GM23338 (cell line): Measurements from ENCODE around the gene ARID1B. TPM values are rescaled to one million over a fixed set of nuclear protein-coding genes. Genes with fewer than 3 reads are reported as not detected.

ENCODE experiments used
- ATAC-seq: fragments of 200-7000 bp; cut with Tn5 transposase; 3 replicates; pipeline ENCODE4 v1.9.1; 2020
- DNase-seq: peaks from one replicate; pipeline ENCODE4 v3.0.0-alpha.2; 2015; ENCODE audit warnings: low spot score
- H2AFZ ChIP-seq: fragments of 200-600 bp; sonication (generic); 2 replicates; pipeline ENCODE4 v1.8.0; 2016; ENCODE audit warnings: antibody characterized with exemption, mild to moderate bottlenecking, moderate library complexity
- H3F3A ChIP-seq: fragments of 200-600 bp; sonication (generic); replicated peaks from 2 replicates; pipeline ENCODE4 v1.8.0; 2017; ENCODE audit warnings: antibody characterized with exemption, mixed run types, low read depth
- H3K27ac ChIP-seq: fragments of 200-600 bp; sonication (generic); 2 replicates; pipeline ENCODE4 v1.6.1; 2016; ENCODE audit warnings: low read depth
- H3K27me3 ChIP-seq: fragments of 200-600 bp; sonication (generic); 2 replicates; pipeline ENCODE4 v1.8.0; 2016; ENCODE audit warnings: mild to moderate bottlenecking, mixed run types, moderate library complexity; ENCODE audit not compliant: insufficient read depth
- H3K36me3 ChIP-seq: fragments of 200-600 bp; sonication (generic); 2 replicates; pipeline ENCODE4 v1.8.0; 2016; ENCODE audit warnings: mild to moderate bottlenecking; ENCODE audit not compliant: insufficient read depth
- H3K4me1 ChIP-seq: fragments of 200-600 bp; sonication (generic); 2 replicates; pipeline ENCODE4 v1.8.0; 2016; ENCODE audit warnings: mild to moderate bottlenecking, moderate library complexity; ENCODE audit not compliant: insufficient read depth
- H3K4me2 ChIP-seq: fragments of 200-600 bp; sonication (generic); 2 replicates; pipeline ENCODE4 v1.7.1; 2017; ENCODE audit warnings: mixed run types
- H3K4me3 ChIP-seq: fragments of 200-600 bp; sonication (generic); 2 replicates; pipeline ENCODE4 v1.6.1; 2016; ENCODE audit warnings: mixed run types
- H3K79me2 ChIP-seq: fragments of 200-600 bp; sonication (generic); replicated peaks from 2 replicates; pipeline ENCODE4 v1.8.0; 2017; ENCODE audit warnings: mild to moderate bottlenecking; ENCODE audit not compliant: insufficient read depth
- H3K9me2 ChIP-seq: fragments of 200-600 bp; sonication (generic); 2 replicates; pipeline ENCODE4 v1.8.0; 2017; ENCODE audit not compliant: insufficient read depth
- H4K20me1 ChIP-seq: fragments of 200-600 bp; sonication (generic); replicated peaks from 2 replicates; pipeline ENCODE4 v1.8.0; 2017; ENCODE audit warnings: mild to moderate bottlenecking; ENCODE audit not compliant: insufficient read depth
- H3K27ac Mint-ChIP-seq: 2 replicates; pipeline ENCODE4 v1.8.0; 2020; ENCODE audit warnings: inconsistent platforms, mild to moderate bottlenecking, moderate library complexity, mixed read lengths
- H3K27me3 Mint-ChIP-seq: 3 replicates; pipeline ENCODE4 v1.8.0; 2022; ENCODE audit warnings: low read depth, mild to moderate bottlenecking, moderate library complexity, mixed read lengths, inconsistent platforms; ENCODE audit not compliant: insufficient read depth, poor library complexity
- H3K36me3 Mint-ChIP-seq: 3 replicates; pipeline ENCODE4 v1.8.0; 2021; ENCODE audit warnings: low read depth, mild to moderate bottlenecking, inconsistent platforms, moderate library complexity, mixed read lengths
- H3K4me1 Mint-ChIP-seq: 3 replicates; pipeline ENCODE4 v1.8.0; 2020; ENCODE audit warnings: mild to moderate bottlenecking, inconsistent platforms, mixed read lengths
- H3K4me3 Mint-ChIP-seq: 3 replicates; pipeline ENCODE4 v1.8.0; 2021; ENCODE audit warnings: moderate library complexity, mild to moderate bottlenecking, inconsistent platforms, mixed read lengths
- H3K9me3 Mint-ChIP-seq: 3 replicates; pipeline ENCODE4 v1.8.0; 2020; ENCODE audit warnings: moderate library complexity, mild to moderate bottlenecking, inconsistent platforms, mixed read lengths
- CREB1 ChIP-seq: fragments of 250-450 bp; sonication (Bioruptor Pico); IDR thresholded peaks from 2 replicates; pipeline ENCODE4 v1.5.0; 2020; ENCODE audit warnings: low read depth, mild to moderate bottlenecking, moderate library complexity
- CTCF ChIP-seq, 2 experiments: fragments of 200-600 bp in 1 of 2; sonication (generic) in 1 of 2; conservative IDR thresholded peaks; 2 replicates each; pipeline versions ENCODE4 v1.5.1 to v1.6.1; 2016 to 2017; ENCODE audit warnings: antibody characterized with exemption in 2 of 2, low read depth in 2 of 2, mild to moderate bottlenecking in 2 of 2, moderate library complexity in 1 of 2
- ETS1 ChIP-seq: IDR thresholded peaks from 2 replicates; pipeline ENCODE4 v1.6.1; 2016; ENCODE audit warnings: antibody characterized with exemption
- EZH2 ChIP-seq: fragments of 200-600 bp; sonication (generic); IDR thresholded peaks from one replicate; pipeline ENCODE4 v1.8.0; 2017; ENCODE audit warnings: antibody characterized with exemption, mild to moderate bottlenecking, low read depth; ENCODE audit not compliant: unreplicated experiment
- NANOG ChIP-seq: IDR thresholded peaks from 2 replicates; pipeline ENCODE4 v1.6.1; 2016; ENCODE audit warnings: antibody characterized with exemption, borderline replicate concordance
- POLR2AphosphoS5 ChIP-seq: IDR thresholded peaks from 2 replicates; pipeline ENCODE4 v1.6.1; 2016; ENCODE audit warnings: antibody characterized with exemption, low read depth
- REST ChIP-seq: IDR thresholded peaks from one replicate; pipeline ENCODE4 v1.6.1; 2018; ENCODE audit warnings: antibody characterized with exemption; ENCODE audit not compliant: unreplicated experiment
- ZNF462 ChIP-seq: fragments of 250-450 bp; sonication (Bioruptor Pico); IDR thresholded peaks from 2 replicates; pipeline ENCODE4 v1.5.0; 2020; ENCODE audit warnings: mild to moderate bottlenecking, moderate library complexity
- polyA plus RNA-seq: library from polyadenylated mRNA; unstranded; fragments of >200 nt; fragmentation: Nextera tagmentation; extraction: Ambion mirVana; gene quantifications from 2 replicates; pipeline ENCODE4 v1.2.1, GENCODE V29; 2016
- total RNA-seq: library from RNA; depleted of rRNA; stranded (reverse); fragments of >200 nt; shearing (Covaris generic); gene quantifications from 2 replicates; pipeline ENCODE4 v1.2.3, GENCODE V29; 2014

The ARID1B gene
- total and polyA plus RNA-seq, 2 experiments from 2014 or later = 59.3 to 72.2 TPM

GRCh38 chr6:156984178-156984738, 207.1 kb downstream of the ARID1B start:
- H3F3A ChIP-seq = no peaks in the 10 kb centered on the region
- no peaks in the 10 kb centered on the region for H3K27me3 Mint-ChIP-seq
- no peak for ATAC-seq
- peaks cover 99% of the 10 kb centered on the region for H3K79me2 ChIP-seq
- H3K4me1 Mint-ChIP-seq = peaks cover 72% of the 10 kb centered on the region
- DNase-seq = no peak
- H3K4me3 ChIP-seq = no peak overlapping the region
- H3K27me3 ChIP-seq = no peaks in the 10 kb centered on the region
- H2AFZ ChIP-seq = no peak overlapping the region
- H3K4me3 Mint-ChIP-seq = no peak overlapping the region; the same call in 2 of the 3 replicates
- no peaks in the 10 kb centered on the region for H3K9me2 ChIP-seq
- peaks cover 3% of the 10 kb centered on the region; the same call in 1 of the 2 replicates for H4K20me1 ChIP-seq
- H3K4me1 ChIP-seq = peaks cover 66% of the 10 kb centered on the region
- no peak overlapping the region for H3K4me2 ChIP-seq
- TF ChIP-seq CREB1 (CRISPR knock-in tag) (no peak), EZH2 (no peak)
- no peaks in the 10 kb centered on the region; the same call in 2 of the 3 replicates for H3K36me3 Mint-ChIP-seq
- H3K27ac ChIP-seq = peak overlapping the region; percentile 7; the same call in 1 of the 2 replicates
- H3K27ac Mint-ChIP-seq = peak overlapping the region; percentile 77; the same call in 1 of the 2 replicates
- no peaks in the 10 kb centered on the region for H3K9me3 Mint-ChIP-seq
- no peaks in the 10 kb centered on the region for H3K36me3 ChIP-seq

- H4K20me1 ChIP-seq = peaks cover 3% of the 10 kb centered on the region; the same call in 1 of the 2 replicates
- Mint-ChIP-seq H3K27ac (peak overlapping the region; percentile 82; the same call in 1 of the 2 replicates), H3K36me3 (no peaks in the 10 kb centered on the region; the same call in 2 of the 3 replicates), H3K4me1 (peaks cover 74% of the 10 kb centered on the region), H3K4me3 (no peak overlapping the region), H3K9me3 (no peaks in the 10 kb centered on the region), H3K27me3 (no peaks in the 10 kb centered on the region)
- peaks cover 99% of the 10 kb centered on the region for H3K79me2 ChIP-seq
- peaks cover 66% of the 10 kb centered on the region for H3K4me1 ChIP-seq
- no peak overlapping the region for H3K4me3 ChIP-seq
- no peaks in the 10 kb centered on the region for H3K36me3 ChIP-seq
- DNase-seq = no peak
- no peaks in the 10 kb centered on the region for H3K9me2 ChIP-seq
- no peak overlapping the region for H2AFZ ChIP-seq
- ATAC-seq = no peak
- H3K27ac ChIP-seq = 0 out of 2 replicates have a peak overlapping the region, but pooled peaks have one; percentile 60
- H3F3A ChIP-seq = no peaks in the 10 kb centered on the region
- peak overlapping the region; percentile 19; the same call in 1 of the 2 replicates for H3K4me2 ChIP-seq
- H3K27me3 ChIP-seq = no peaks in the 10 kb centered on the region
- TF ChIP-seq NANOG = no peak
- no peak for TF ChIP-seq CTCF (conservative IDR thresholded peaks at IDR 0.05; ENCODE audit: low read depth in 2 of 2)
- TF ChIP-seq REST = no peak
- TF ChIP-seq POLR2AphosphoS5 = no peak
- TF ChIP-seq CREB1 (CRISPR knock-in tag) = no peak
- no peak for TF ChIP-seq ETS1
- no peak for TF ChIP-seq ZNF462 (CRISPR knock-in tag)
- no peak for TF ChIP-seq EZH2
Observed at GRCh38 chr6:156985309-156985708, 208.1 kb downstream of the ARID1B start.
